NOMO-1 treated with DMSO at 0.1 percent for 48 hours (cell line): ENCODE measurements around the gene SPHK2.
"Not testable (repeated sequence)": the region's sequence is repeated elsewhere in the genome, so short reads cannot be mapped to it uniquely, and the experiment has no call there.

Experiments
- DNase-seq: peaks from one replicate; lab custom pipeline; 2025; ENCODE audit not compliant: unreplicated experiment; lab: John Stamatoyannopoulos, UW

Gene SPHK2

DNA sequence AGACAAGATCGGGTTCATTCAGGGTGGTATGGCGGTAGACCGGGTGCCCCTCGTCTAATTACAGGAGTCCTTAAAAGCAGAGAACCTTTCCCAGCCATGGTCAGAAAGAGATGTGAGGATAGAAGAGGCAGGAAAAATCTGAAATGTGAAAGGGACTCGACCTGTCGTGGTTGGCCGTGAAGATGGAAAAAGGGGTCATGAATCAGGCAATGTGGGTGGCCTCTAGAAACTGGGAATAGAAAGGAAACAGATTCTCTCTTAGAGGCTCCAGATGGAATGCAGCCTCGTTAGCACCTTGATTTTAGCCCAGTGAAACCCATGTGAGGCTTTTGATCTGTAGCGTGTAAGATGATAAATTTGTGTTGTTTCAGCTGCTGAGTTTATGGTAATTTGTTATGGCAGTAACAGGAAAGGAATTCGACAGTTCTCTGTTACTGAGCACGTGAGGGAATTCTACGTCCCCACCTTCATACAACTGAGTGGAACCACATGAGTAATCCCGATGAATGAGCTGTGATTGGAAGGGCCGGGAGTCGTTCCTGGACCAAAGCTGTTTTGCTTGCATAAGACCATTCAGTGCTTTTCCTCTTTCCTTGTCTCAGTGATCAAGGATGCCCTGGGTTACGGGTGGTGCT is 37.7 kb downstream of the SPHK2 start:
- DNase-seq: no peak

DNA sequence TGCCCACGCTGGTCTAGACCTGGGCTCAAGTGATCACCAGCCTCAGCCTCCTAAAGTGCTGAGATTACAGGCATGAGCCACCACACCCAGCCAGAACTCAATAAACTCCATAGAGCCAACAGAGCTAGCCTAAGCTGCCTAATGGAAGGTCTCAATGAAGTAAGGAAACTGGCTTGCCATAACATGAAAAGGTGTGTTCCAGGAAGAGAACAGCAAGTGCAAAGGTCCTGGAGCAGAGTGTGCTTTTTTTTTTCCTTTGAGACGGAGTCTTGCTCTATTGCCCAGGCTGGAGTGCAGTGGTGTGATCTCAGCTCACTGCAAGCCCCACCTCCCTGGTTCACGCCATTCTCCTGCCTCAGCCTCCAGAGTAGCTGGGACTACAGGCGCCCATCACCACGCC is 38.5 kb downstream of the SPHK2 start:
- not testable (repeated sequence) for DNase-seq

DNA sequence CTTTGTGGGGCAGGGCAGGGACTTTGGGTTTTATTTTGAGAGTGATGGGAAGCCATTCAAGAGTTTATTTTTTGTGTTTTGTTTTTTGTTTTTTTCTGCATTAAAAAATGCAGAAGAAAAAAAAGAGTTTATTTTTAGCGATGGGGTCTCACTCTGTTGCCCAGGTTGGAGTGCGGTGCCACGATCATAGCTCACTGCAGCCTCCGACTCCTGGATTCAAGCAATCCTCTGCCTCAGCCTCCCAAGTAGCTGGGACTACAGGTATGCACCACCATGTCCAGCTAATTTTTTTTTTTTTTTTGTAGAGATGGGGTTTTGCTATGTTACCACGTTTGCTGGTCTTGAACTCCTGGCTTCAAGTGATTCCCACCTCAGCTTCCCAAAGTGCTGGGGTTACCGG is 39.2 kb downstream of the SPHK2 start:
- no peak for DNase-seq

DNA sequence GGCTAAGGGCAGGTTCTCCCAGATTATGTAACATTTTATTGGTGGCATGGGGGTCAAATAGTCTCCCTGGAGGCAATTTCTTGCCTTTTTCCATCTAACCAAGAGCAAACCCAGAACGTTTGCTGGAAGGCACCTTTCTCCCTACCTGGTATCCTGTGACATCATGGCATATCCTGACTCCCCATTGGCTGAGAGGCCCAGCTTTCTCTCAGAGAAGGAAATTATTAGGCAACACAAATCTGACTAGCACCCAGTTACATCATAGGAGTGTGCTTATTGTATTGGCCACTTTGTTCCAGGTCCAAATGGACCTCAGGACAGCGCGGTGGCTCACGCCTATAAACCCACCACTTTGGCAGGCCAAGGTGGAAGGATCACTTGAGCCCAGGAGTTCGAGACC is 40.5 kb downstream of the SPHK2 start:
- DNase-seq: peak; percentile 42

DNA sequence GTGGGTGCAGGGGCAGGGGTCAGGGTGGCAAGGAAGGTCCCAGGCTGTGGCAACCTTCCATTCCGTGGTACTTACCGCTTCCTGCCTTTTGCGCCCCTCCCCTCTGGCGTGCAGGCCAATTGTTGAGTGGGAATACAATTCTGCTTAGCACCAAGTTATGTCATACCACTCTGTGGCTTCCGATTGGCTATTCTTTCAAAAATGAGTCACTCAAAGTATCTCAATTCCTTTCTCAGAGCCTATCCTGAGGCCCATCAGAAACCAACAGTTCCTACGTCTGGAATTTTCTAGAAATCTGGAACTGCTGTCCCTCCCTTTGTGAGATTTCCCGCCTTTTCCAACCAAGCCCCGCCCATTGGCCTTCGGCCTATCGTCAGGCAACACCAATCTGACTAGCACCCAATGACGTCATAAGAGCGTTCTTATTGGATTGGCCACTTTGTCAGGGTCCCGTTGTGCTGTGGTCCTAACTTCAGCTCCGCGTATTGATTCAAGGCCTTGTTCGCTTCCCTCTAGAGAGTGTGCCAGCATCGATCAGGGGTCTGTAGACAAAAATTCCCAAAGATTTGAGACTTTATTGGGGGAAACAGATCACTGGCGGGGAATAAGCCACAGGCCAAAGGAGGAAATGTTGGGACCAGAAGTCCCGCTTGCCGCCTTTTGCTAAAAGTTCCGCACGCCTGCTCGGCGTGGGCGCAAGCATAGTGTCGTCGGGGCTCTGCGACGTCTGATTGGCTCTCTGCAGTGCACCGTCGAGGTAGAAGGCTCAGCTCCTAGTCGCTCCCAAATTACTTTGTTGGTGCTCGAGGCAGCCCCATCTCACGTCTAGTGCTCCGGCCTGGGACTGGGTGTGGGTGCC is 41.8 kb downstream of the SPHK2 start:
- peak; percentile 91 for DNase-seq

- DNase-seq: no peak
Observed at GRCh38 chr19:48661711-48662090, 42.4 kb downstream of the SPHK2 start.

DNA sequence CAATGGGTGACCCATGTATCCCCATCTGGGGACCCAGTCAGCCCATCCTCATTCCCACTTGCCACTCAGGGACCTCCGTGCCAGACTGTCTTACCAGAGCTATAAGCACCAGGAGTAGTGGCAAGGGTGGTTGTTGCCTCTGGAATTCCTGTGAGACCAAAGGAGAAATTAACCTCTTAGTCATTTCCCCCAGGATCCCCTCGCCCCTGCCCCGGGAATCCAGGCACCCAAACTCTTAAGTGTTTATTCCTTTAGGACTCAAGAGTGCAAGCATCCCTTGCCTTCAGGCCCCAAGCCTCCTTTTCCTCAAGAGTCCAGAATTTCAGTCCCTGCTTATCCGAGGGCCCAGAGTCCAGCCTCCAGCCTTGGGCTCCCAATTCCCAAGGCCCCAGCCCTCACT is 44.4 kb downstream of the SPHK2 start:
- no peak for DNase-seq

DNA sequence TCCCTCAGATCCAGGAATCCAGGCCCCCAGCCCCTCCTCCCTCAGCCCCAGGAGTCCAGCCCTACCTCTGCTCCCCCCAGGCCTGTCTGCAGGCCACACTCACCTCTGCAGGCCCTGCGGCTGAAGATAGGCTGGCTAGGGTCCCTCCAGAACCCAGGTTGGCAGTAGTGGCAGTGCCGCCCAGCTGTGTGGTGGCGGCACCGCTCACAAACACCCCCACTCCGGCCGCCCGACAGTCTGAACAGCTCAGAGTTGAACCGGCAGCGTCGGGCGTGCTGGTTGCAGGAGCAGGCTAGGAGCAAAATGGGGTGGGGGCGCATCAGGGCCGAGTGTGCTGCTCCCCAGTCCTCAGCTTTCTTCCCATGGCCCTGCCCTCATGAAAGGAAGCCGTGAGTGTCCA is 45.2 kb downstream of the SPHK2 start:
- DNase-seq: no peak

DNA sequence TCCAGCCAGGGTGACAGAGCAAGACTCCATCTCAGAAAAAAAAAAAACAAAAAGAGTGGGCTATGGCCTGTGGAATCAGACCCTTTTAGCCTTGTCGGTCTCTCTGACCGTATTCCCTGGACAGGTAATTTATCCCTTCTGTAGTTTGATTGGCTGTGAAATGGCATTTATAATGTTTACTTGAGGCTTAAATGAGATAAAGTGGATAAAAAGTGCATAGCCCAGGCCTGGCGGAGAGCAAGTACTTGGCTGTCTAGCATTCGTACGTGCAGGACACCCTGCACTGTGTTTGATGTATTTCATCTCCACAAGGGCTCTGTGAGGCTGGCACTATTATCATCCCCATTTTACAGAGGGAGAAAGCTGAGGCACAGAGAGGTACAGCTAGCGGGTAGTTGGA is 46.5 kb downstream of the SPHK2 start:
- no peak for DNase-seq

DNA sequence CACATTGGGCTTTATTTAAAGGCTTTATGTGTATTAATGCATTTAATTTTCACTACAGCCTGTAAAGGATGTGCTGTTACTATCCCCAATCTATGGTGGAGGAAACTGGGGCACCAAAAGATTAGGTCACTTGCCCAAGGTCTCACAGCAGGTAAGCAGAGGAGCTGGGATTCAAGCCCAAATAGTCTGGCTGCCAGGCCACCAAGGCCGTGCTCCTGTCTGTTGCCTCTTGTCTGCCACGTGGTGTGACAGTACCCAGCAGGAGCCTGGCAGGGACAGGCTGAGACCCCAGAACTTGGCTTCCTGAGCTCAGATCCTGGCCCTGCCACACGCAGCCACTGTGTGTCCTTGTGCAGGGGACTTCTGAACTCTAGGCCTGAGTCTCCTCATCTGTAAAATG is 49.0 kb downstream of the SPHK2 start:
- DNase-seq: no peak

DNA sequence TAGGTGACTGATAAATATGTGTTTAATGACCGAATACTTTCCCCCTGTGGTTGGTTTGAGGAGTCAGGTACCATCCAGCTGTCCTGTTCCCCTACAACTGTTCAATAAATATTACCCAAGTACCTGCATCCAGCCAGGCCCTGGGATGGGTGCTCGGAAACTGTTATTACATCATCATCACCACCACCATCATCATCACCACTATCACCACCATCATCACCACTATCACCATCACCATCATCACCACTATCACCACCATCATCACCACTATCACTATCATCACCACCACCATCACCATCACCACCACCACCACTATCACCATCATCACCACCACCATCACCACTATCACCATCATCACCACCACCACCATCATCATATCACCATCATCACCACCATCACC is 49.5 kb downstream of the SPHK2 start:
- DNase-seq: no peak

GRCh38 chr19:48669903-48670668 is 50.8 kb downstream of the SPHK2 start:
- DNase-seq: no peak

- DNase-seq: no peak
Observed at GRCh38 chr19:48670699-48671445, 51.6 kb downstream of the SPHK2 start.

DNA sequence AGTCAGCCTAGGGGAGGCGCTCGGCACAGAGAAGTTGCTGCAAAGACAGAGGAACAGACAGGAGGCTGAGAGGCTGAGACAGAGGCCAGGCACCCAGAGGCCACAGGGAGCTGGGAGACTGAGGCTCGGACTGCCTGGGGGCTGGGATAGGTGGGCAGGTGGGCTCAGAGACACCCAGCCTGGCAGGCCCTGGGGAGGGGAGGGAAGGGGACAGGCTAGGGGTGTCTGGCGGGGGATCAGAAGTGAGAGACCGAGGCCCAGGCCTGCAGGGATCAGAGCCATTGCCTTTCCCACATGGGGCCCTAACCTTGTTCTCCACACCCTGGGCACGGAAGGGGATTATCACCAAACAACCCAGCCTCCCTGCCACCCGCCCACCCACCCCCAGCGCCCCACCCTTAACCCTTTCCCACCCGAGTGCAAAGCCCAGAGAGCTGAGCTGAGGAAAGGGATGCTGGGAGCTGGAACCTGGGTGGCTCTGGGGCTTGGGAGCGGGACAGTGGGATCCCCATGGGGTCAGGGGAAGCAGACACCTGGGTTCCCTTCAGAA is 52.2 kb downstream of the SPHK2 start:
- no peak for DNase-seq

DNA sequence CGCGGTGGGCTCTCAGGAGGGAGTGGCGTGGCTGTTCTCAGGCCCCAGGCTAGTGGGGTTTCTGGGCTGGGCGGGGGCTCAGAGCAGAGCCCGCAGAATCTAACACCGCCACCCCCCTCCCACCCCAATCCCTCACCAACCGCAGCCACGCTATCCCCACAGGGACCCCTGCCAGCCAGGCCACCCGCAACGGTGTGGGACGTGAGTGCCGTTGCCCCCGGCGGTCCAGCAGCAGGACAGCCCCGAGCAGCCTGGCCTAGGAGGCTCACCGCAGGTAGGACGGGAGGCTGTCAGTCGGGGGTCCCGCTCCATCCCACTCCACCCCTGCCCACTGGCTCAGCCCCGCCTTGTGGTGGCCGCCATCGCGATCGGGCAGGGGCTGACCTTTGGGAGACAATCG is 53.7 kb downstream of the SPHK2 start, which contains the start of gene NTN5:
Gene NTN5, minus strand, starts transcription at position 24 of the 400 bp plus-strand sequence. CDS start 2,031 bp downstream, outside the sequence.
- DNase-seq: no peak

DNA sequence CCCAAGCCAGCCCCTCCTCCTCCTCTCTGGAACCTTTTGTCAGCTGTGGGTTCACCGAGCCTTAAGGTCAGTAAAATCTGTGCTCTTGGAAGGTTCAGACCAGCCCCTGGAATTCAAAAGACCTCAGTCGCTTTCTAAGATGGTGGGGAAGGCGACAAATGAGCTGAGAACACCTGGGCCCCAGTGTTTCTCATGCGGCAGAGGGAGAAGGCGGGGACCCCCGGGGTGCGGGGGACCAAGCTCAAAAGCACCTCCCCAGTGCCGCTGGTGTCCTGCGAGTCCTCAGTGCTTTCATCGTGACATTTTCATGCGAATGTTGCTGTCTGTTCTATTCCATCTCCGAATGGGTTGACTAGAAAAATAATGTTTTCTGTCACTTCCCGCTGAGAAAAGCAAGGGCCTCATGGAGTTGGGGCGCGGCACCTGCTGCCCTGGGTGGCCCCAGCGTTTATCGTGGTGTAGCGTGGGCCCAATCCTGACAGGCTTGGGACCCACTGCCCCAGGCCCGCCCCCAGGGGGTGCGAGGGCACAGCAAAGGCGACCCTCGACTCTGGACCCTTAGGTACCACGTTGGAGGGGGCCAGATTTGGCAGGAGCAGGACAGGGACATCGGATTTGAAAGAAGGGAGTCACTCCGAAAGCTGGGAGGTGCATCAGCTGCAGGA is 54.3 kb downstream of the SPHK2 start:
- no peak for DNase-seq

DNA sequence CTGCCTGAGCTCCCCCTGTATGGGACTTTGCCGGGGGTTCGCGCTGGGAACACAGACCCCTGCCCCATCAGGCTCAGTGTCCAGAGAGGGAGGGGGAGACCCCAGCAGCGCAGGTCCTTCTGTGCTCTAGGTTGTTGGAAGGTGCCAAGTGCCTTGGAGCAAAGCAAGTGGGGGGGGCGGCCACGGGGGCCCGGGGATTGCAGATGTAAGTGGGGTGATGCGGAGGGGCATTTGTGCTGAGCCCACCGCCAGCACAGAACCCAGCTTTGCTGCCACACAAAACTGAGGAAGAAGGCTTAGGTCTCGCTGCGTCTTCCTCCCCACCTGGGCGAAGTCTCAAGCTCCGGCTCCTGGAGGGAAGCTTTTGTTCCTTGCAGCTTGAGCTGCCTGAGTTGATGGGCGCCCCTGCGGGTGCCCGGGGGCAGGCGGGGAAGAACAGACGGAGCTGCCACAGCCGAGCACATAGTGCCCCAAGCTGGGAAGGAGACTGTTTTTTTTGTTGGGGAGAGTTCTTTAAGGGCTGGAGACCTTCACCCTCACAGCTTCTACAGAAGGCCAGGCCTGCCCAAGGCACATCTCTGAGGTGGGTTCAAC is 55.0 kb downstream of the SPHK2 start:
- DNase-seq: no peak

DNA sequence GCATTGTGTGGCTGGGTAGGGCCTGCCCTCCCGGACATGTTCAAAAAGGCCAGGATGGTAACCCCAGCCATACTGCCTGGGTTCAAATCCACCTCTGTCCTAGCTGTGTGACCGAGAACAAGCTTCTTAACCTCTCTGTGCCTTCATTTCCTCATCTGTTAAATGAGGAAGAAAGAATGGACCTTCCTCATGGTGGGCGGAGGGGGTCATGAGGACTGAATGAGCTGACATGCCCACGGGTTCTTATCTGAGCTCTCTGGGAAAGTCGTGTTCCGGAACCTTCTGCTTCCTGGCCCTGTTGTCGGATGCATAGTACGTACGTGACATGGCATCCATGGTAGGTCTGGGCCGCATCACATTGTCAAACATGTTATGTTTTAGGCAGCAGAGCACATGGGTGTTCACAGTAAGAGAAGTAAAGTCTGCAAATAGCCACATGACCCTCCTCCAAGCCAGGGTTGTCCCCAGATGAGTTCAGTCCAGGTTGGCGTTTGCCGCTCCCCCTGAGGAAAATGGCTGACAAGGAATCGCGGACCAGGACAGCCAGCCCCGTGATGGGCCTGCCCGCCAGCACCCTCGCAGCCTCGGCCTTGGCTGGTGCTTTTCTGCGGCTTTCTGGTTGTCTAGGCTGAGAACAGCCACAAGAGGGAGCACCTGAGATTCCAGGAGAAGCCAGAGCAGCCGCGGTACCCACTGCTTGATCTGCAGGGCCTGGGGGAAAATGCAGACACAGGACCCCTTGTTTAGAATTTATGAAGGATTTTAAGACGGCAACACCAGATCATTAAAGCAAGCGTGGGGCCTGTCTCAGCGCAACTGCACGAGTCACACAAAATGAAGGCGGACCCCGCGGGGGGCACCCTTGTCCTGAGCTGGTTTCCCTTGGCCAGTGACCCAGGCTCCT is 55.9 kb downstream of the SPHK2 start:
- DNase-seq: peak; percentile 57

DNA sequence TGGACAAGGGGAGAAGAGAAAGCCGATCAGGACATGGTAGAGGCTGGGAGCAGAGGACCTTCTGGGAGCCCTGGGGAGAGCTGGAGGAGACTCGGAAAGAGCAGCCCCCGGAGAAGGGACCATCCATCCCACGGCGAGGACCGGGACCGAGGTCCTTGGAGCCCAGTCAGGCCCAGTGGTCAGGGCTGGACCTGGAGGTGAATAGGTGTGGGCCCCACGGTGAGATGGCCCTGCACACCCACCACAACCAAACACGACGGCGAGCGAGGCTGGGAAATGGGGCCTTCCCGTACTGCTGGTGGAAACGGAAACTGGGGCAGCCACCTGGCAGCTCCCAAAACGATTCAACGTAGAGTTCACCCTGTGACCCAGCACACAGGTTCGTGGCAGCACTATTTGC is 57.2 kb downstream of the SPHK2 start:
- no peak for DNase-seq
